Epithelial cell of esophagus (primary cell): ENCODE measurements around the gene SOS2.
A peak's percentile ranks its signal among the peaks of the same experiment; 100 is the strongest.

Source experiments
- DNase-seq: peaks from one replicate; pipeline ENCODE4 v3.0.0; 2010; ENCODE audit warnings: low read depth
- H3K4me3 ChIP-seq: 2 replicates; pipeline ENCODE4 v1.5.1; 2011; ENCODE audit warnings: mild to moderate bottlenecking, low read length, control low read depth
- CTCF ChIP-seq: IDR thresholded peaks from 2 replicates; pipeline ENCODE4 v1.5.1; 2011; ENCODE audit warnings: low read depth, mild to moderate bottlenecking, low read length, control low read depth, inconsistent platforms; ENCODE audit not compliant: insufficient read depth; ENCODE audit errors: missing control alignments

SOS2 gene

GRCh38 chr14:50242096-50242495 is 10.7 kb upstream of the SOS2 start:
- H3K4me3 ChIP-seq, result no peak overlapping the region
- no peak for DNase-seq
- no peak for TF ChIP-seq CTCF

GRCh38 chr14:50237427-50237826 is 6.0 kb upstream of the SOS2 start:
- H3K4me3 ChIP-seq, result no peak overlapping the region
- TF ChIP-seq CTCF, result no peak
- no peak for DNase-seq

GRCh38 chr14:50233951-50234250 is 2.5 kb upstream of the SOS2 start:
- TF ChIP-seq CTCF, result no peak
- DNase-seq, result no peak
- no peak overlapping the region for H3K4me3 ChIP-seq

- no peak overlapping the region for H3K4me3 ChIP-seq
- TF ChIP-seq CTCF, result no peak
- peak; percentile 20 for DNase-seq
These were observed 2.0 kb upstream of the SOS2 start for GRCh38 chr14:50233166-50233950.

- peak overlapping the region; percentile 56 for H3K4me3 ChIP-seq
- DNase-seq, result no peak
- no peak for TF ChIP-seq CTCF
These were observed 881 bp upstream of the SOS2 start for GRCh38 chr14:50232276-50232642.

- peak overlapping the region; percentile 56 for H3K4me3 ChIP-seq
- DNase-seq, result peak; percentile 88
- TF ChIP-seq CTCF, result no peak
These were observed 490 bp downstream of the SOS2 start for GRCh38 chr14:50230701-50231474.

- peak overlapping the region; percentile 56 for H3K4me3 ChIP-seq
- TF ChIP-seq CTCF, result no peak
- DNase-seq, result no peak
These were observed 1.0 kb downstream of the SOS2 start for GRCh38 chr14:50230401-50230700.
